Measurements from ENCODE around the gene FRMD4A. TPM values are rescaled to one million over a fixed set of nuclear protein-coding genes. Genes with fewer than 3 reads are reported as not detected.

FRMD4A gene
- polyA plus RNA-seq, 1 donor (not counting 4 experiments of a cell fraction or from before 2014, with no cell fraction given) = 12.9 TPM

GRCh38 chr10:14172336-14172950, 158.3 kb downstream of the FRMD4A start:
- Histone ChIP-seq H3K4me3 (ENCODE audit: control insufficient read depth in 2 of 3, extremely low read depth in 1 of 3, insufficient read depth in 2 of 3, low read depth in 1 of 3, low read length in 3 of 3) (no peak overlapping the region), H3K27ac (ENCODE audit: control insufficient read depth, insufficient read depth, low read length) (no peak overlapping the region), H3K36me3 (ENCODE audit: control insufficient read depth in 2 of 2, extremely low read depth in 1 of 2, insufficient read depth in 2 of 2, low read length in 2 of 2) (no peaks in the 10 kb centered on the region), H3K27me3 (ENCODE audit: control insufficient read depth, extremely low read depth, insufficient read depth, low read length) (peaks cover 31% of the 10 kb centered on the region), H3K9me1 (ENCODE audit: control insufficient read depth, extremely low read depth, insufficient read depth, low read length) (no peaks in the 10 kb centered on the region), H3K4me2 (ENCODE audit: control insufficient read depth, extremely low read depth, insufficient read depth, low read depth, low read length) (no peak overlapping the region), H3K9ac (ENCODE audit: control insufficient read depth, extremely low read depth, insufficient read depth, low read length) (no peak overlapping the region), H2AFZ (ENCODE audit: control insufficient read depth, low read length) (no peak overlapping the region), H4K20me1 (ENCODE audit: control insufficient read depth, extremely low read depth, insufficient read depth, low read length) (no peaks in the 10 kb centered on the region), H3K79me2 (ENCODE audit: control insufficient read depth, insufficient read depth, low read length) (no peaks in the 10 kb centered on the region), H3K4me1 (ENCODE audit: control insufficient read depth, extremely low read depth, insufficient read depth, low read length) (peaks cover 12% of the 10 kb centered on the region), H3K9me3 (ENCODE audit: control insufficient read depth, low read depth, low read length) (no peaks in the 10 kb centered on the region)
- FAIRE-seq (no peak), DNase-seq (ENCODE audit: low read depth, low spot score) (no peak)
- TF ChIP-seq EZH2 (IDR thresholded peaks at IDR 0.05; ENCODE audit: low read length) (no peak), CTCF (optimal IDR thresholded peaks at IDR 0.05 in 1 of 3, IDR thresholded peaks at IDR 0.05 in 1 of 3, conservative IDR thresholded peaks at IDR 0.05 in 1 of 3; ENCODE audit: extremely low read depth in 1 of 3, insufficient read depth in 2 of 3, low read length in 3 of 3) (no peak)
- dilution Hi-C loops (cut with MboI; ENCODE audit: extremely low pct_ligation_motif_present, low sequenced_read_pairs) = no loop called here

- H3K79me2 ChIP-seq (ENCODE audit: control insufficient read depth, insufficient read depth, low read length) = no peaks in the 10 kb centered on the region
- no peak for TF ChIP-seq CTCF (optimal IDR thresholded peaks at IDR 0.05 in 1 of 3, IDR thresholded peaks at IDR 0.05 in 1 of 3, conservative IDR thresholded peaks at IDR 0.05 in 1 of 3; ENCODE audit: extremely low read depth in 1 of 3, insufficient read depth in 2 of 3, low read length in 3 of 3)
- no peak for TF ChIP-seq EZH2 (IDR thresholded peaks at IDR 0.05; ENCODE audit: low read length)
- H3K9me1 ChIP-seq (ENCODE audit: control insufficient read depth, extremely low read depth, insufficient read depth, low read length) = no peaks in the 10 kb centered on the region
- no peak overlapping the region for H3K27ac ChIP-seq (ENCODE audit: control insufficient read depth, insufficient read depth, low read length)
- DNase-seq (ENCODE audit: low read depth, low spot score) (no peak), FAIRE-seq (no peak)
- H3K9ac ChIP-seq (ENCODE audit: control insufficient read depth, extremely low read depth, insufficient read depth, low read length) = no peak overlapping the region
- dilution Hi-C loops (cut with MboI; ENCODE audit: extremely low pct_ligation_motif_present, low sequenced_read_pairs) = no loop called here
- no peak overlapping the region for H3K4me3 ChIP-seq (ENCODE audit: control insufficient read depth in 2 of 3, extremely low read depth in 1 of 3, insufficient read depth in 2 of 3, low read depth in 1 of 3, low read length in 3 of 3)
- no peaks in the 10 kb centered on the region for H3K9me3 ChIP-seq (ENCODE audit: control insufficient read depth, low read depth, low read length)
- peaks cover 12% of the 10 kb centered on the region for H3K4me1 ChIP-seq (ENCODE audit: control insufficient read depth, extremely low read depth, insufficient read depth, low read length)
- no peaks in the 10 kb centered on the region for H3K36me3 ChIP-seq (ENCODE audit: control insufficient read depth in 2 of 2, extremely low read depth in 1 of 2, insufficient read depth in 2 of 2, low read length in 2 of 2)
- peaks cover 31% of the 10 kb centered on the region for H3K27me3 ChIP-seq (ENCODE audit: control insufficient read depth, extremely low read depth, insufficient read depth, low read length)
- H2AFZ ChIP-seq (ENCODE audit: control insufficient read depth, low read length) = no peak overlapping the region
- H4K20me1 ChIP-seq (ENCODE audit: control insufficient read depth, extremely low read depth, insufficient read depth, low read length) = no peaks in the 10 kb centered on the region
- no peak overlapping the region for H3K4me2 ChIP-seq (ENCODE audit: control insufficient read depth, extremely low read depth, insufficient read depth, low read depth, low read length)
Observed at GRCh38 chr10:14171336-14171735, 159.4 kb downstream of the FRMD4A start.
